Heart left ventricle (tissue), 16 donors: Measurements from ENCODE around the gene FSTL5. TPM values are rescaled to one million over a fixed set of nuclear protein-coding genes. Genes with fewer than 3 reads are reported as not detected.

Source experiments
- ATAC-seq, 4 donors: fragments of 200-7000 bp; cut with Tn5 transposase; one replicate each; pipeline ENCODE4 v1.9.1; 2020 to 2022; ENCODE audit warnings: moderate library complexity in 4 of 4, mild to moderate bottlenecking in 3 of 4, moderate number of reproducible peaks in 1 of 4
- DNase-seq, 5 donors: peaks; one replicate each; pipeline ENCODE4 v3.0.0-alpha.2; 2020
- H3K27ac ChIP-seq, 12 donors: fragments of 200-600 bp; sonication (generic) in 4 of 12; one replicate each; pipeline versions ENCODE4 v1.5.0 to v1.8.0; 2016 to 2022; ENCODE audit warnings: mild to moderate bottlenecking in 2 of 12
- H3K27me3 ChIP-seq, 9 donors: fragments of 200-600 bp; sonication (generic) in 2 of 9; one replicate each; pipeline versions ENCODE4 v1.5.1 to v1.8.0; 2016 to 2022; ENCODE audit warnings: mild to moderate bottlenecking in 3 of 9
- H3K36me3 ChIP-seq, 9 donors: fragments of 200-600 bp; sonication (generic) in 2 of 9; one replicate each; pipeline versions ENCODE4 v1.5.0 to v1.8.0; 2018 to 2022; ENCODE audit warnings: mild to moderate bottlenecking in 2 of 9
- H3K4me1 ChIP-seq, 12 donors: fragments of 200-600 bp; sonication (generic) in 4 of 12; one replicate each; pipeline versions ENCODE4 v1.5.0 to v1.8.0; 2016 to 2022; ENCODE audit warnings: mild to moderate bottlenecking in 3 of 12
- H3K4me3 ChIP-seq, 12 donors: fragments of 200-600 bp; sonication (generic) in 4 of 12; one replicate each; pipeline versions ENCODE4 v1.5.0 to v1.8.0; 2017 to 2022; ENCODE audit warnings: mild to moderate bottlenecking in 9 of 12, moderate library complexity in 4 of 12
- H3K9me3 ChIP-seq, 12 donors: fragments of 200-600 bp; sonication (generic) in 4 of 12; one replicate each; pipeline versions ENCODE4 v1.5.0 to v1.8.0; 2016 to 2022; ENCODE audit warnings: mild to moderate bottlenecking in 1 of 12
- POLR2A ChIP-seq, 2 donors: fragments of 450-650 bp; IDR thresholded peaks; one replicate each; pipeline ENCODE4 v1.6.1; 2017; ENCODE audit warnings: antibody characterized with exemption in 2 of 2, mild to moderate bottlenecking in 2 of 2, moderate library complexity in 2 of 2
- WGBS, 4 donors: extraction: QIAGEN DNeasy Blood & Tissue Kit in 2 of 4; methylation state at CpG; one replicate each; pipeline versions ENCODE4 v1.1.5 to v1.1.7; 2013 to 2018; 5-methylcytosine and 5-hydroxymethylcytosine counted together
- intact Hi-C, 10 donors: fragments of 100-400 bp; cut with DNase I; formaldehyde crosslinking; loops; one replicate each; pipeline versions ENCODE4 v1.11.1 to v1.14.2; 2022
- polyA plus RNA-seq, 2 donors: library from polyadenylated mRNA; stranded (reverse); fragments of 200-250 nt; gene quantifications; one replicate each; pipeline ENCODE4 v1.2.3, GENCODE V29; 2013
- total RNA-seq, 9 donors: library from RNA; depleted of rRNA in 2 of 9; stranded (reverse); fragments of >200 nt in 2 of 9; fragmentation: NEBNext Ultra II Directional in 3 of 9; extraction: Animal tissue kit (Norgen Biotek cat#: 25700) in 3 of 9; gene quantifications; one replicate each; pipeline versions ENCODE4 v1.1.0 to v1.2.4, GENCODE V29; 2016 to 2023
- TF ChIP-seq, protein P1 (sequence below), 12 donors: fragments of 200-600 bp; sonication (generic) in 4 of 12; IDR thresholded peaks; one replicate each; pipeline versions ENCODE4 v1.5.0 to v1.8.0; 2018 to 2022; ENCODE audit warnings: antibody characterized with exemption in 12 of 12, mild to moderate bottlenecking in 5 of 12
- donor health status: ischemic (EF 13 %, LVEDD 7.1; RV severe dilation, severe dysfunction).
- donor health status: healthy with polysubstance abuse.
- donor health status: DM: no; HTN: yes; CAD: no.
- donor health status: DM: no; HTN: no; CAD: no.
- donor health status: ischemic (EF 25% LVEDD 6.9; RV normal size, moderate dysfunction).
- donor health status: ischemic (EF 25% LVEDD 5.7; RV mildly dilated, moderate dysfunction).
- donor health status: healthy.
- donor health status: DM: yes; HTN: yes; CAD: no.
- donor health status: ischemic (EF 35%, LVEDD 5.7; RV mildly dilated, moderate dysfunction).
- donor health status: nonischemic (EF 11% LVEDD 7.7; RV severe dilation, severe dysfunction).
- donor health status: DM: yes; HTN: yes; CAD: no.
- donor health status: PGD.
- donor health status: ischemic (EF 29% LVEDD 5.4; RV normal size, mild dysfunction).
- donor health status: nonischemic (EF 23%, LVEDD 6.1; RV moderate dilation, normal function).

FSTL5 gene
- total and polyA plus RNA-seq, 11 donors: not detected

DNA sequence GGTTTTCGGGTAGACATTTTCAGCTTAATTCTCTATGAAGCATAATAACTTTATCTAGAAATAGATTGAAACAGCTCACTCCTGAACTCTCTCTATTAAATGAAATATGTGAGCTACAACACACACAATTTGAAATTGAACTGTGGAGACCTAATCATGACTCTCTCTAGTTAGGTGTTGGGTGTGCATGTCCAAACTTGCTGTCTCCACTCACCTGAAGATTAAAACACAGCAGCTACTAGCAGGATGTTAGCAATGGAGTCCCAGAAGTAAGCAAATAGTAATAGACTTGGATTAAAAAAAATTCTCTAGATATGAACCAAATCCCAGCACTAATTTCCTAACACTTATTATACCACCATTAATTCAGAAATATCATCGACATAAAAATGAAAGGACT lies 173.1 kb downstream of the FSTL5 start:
- intact Hi-C loops: no loop called here
- TF ChIP-seq, protein P1, sequence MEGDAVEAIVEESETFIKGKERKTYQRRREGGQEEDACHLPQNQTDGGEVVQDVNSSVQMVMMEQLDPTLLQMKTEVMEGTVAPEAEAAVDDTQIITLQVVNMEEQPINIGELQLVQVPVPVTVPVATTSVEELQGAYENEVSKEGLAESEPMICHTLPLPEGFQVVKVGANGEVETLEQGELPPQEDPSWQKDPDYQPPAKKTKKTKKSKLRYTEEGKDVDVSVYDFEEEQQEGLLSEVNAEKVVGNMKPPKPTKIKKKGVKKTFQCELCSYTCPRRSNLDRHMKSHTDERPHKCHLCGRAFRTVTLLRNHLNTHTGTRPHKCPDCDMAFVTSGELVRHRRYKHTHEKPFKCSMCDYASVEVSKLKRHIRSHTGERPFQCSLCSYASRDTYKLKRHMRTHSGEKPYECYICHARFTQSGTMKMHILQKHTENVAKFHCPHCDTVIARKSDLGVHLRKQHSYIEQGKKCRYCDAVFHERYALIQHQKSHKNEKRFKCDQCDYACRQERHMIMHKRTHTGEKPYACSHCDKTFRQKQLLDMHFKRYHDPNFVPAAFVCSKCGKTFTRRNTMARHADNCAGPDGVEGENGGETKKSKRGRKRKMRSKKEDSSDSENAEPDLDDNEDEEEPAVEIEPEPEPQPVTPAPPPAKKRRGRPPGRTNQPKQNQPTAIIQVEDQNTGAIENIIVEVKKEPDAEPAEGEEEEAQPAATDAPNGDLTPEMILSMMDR (IDR thresholded peaks at IDR 0.05): no peak
- TF ChIP-seq POLR2A (IDR thresholded peaks at IDR 0.05): no peak
- DNase-seq (no peak), ATAC-seq (no peak)
- H3K9me3 ChIP-seq: peaks cover 0 to 7% (median 0%) of the 10 kb centered on the region in 12 donors
- H3K36me3 ChIP-seq: no peaks in the 10 kb centered on the region
- WGBS, 4 donors: 91 to 94% (median 92%) methylated on average over 2 of the region's 2 CpGs
- H3K27ac ChIP-seq: no peak overlapping the region
- H3K27me3 ChIP-seq: no peaks in the 10 kb centered on the region
- H3K4me1 ChIP-seq: no peaks in the 10 kb centered on the region
- no peak overlapping the region for H3K4me3 ChIP-seq

DNA sequence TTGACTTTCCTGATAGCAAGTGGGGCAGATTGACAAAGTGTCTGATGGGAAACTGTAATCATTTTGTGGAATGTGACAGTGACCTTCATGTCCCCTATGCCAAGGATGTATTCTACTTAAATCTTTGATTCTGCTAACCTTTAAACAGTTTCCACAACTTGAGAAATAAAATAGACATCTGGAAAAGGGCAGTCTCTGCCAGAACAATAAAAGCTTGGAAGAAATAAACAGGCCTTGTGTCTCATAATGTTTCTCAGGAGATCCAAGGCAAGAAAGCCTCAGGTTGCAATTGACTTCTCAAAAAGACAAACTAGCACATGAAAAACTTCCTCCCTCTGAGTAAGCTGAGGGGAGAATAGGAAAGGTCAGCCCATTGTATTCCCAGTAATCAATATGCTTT lies 174.9 kb downstream of the FSTL5 start:
- no peak for TF ChIP-seq POLR2A (IDR thresholded peaks at IDR 0.05)
- TF ChIP-seq, protein P1 (IDR thresholded peaks at IDR 0.05): no peak
- no peak overlapping the region for H3K27ac ChIP-seq
- ATAC-seq (no peak), DNase-seq (no peak)
- peaks cover 0 to under 1% (median 0%) of the 10 kb centered on the region in 12 donors for H3K9me3 ChIP-seq
- intact Hi-C loops: no loop called here
- no peaks in the 10 kb centered on the region for H3K36me3 ChIP-seq
- no peak overlapping the region for H3K4me3 ChIP-seq
- H3K27me3 ChIP-seq: no peaks in the 10 kb centered on the region
- H3K4me1 ChIP-seq: no peaks in the 10 kb centered on the region

DNA sequence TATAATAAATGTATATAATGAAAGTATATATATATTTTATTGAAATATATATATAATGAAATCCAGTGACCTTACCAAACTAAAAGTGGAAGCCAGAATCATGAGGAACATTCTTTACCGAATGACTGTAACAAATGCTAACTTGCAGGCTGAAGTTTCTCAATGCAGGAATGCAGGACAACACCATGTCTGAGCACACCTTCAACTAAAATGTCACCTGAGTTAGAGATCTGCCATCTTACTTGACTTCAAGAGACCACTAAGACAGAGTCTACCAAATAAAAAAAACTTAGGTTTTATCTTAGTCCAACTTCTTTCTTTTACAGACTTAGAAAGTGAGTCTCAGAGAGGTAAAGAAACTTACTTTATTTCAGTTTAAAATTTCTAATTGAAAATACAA lies 176.2 kb downstream of the FSTL5 start:
- H3K27me3 ChIP-seq: no peaks in the 10 kb centered on the region
- H3K36me3 ChIP-seq: no peaks in the 10 kb centered on the region
- DNase-seq: no peak
- H3K9me3 ChIP-seq: no peaks in the 10 kb centered on the region
- H3K4me3 ChIP-seq: no peak overlapping the region
- WGBS, 4 donors: 69 to 82% (median 76%) methylated on average over 1 of the region's 1 CpG
- H3K27ac ChIP-seq: no peak overlapping the region
- no peak for ATAC-seq
- H3K4me1 ChIP-seq: no peaks in the 10 kb centered on the region
- intact Hi-C loops: no loop called here
- TF ChIP-seq, protein P1 (IDR thresholded peaks at IDR 0.05): no peak
- TF ChIP-seq POLR2A (IDR thresholded peaks at IDR 0.05): no peak

DNA sequence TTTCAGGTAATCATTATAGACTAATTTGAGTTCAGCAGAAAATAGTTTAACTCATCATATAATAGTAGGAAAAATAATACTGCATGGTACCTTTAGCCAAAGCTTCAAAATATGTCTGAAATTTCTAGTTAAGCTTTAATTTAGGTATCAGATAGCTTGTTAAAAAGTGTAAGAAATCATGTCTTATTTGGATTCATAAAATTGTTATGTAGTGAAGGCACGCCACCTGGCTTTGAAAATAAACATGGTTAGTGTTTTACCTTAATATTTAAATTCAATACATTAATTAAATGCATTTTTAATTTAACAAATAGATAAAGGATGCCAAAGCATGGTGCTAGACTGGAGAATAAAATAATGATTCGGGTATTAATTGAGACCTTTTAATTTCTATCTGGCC lies 211.4 kb downstream of the FSTL5 start:
- H3K9me3 ChIP-seq: no peaks in the 10 kb centered on the region
- H3K27ac ChIP-seq: no peak overlapping the region
- H3K36me3 ChIP-seq: no peaks in the 10 kb centered on the region
- no peak overlapping the region for H3K4me3 ChIP-seq
- 57 to 74% (median 62%) methylated on average over 2 of the region's 2 CpGs for WGBS, 4 donors
- TF ChIP-seq POLR2A (IDR thresholded peaks at IDR 0.05): no peak
- TF ChIP-seq, protein P1 (IDR thresholded peaks at IDR 0.05): no peak
- ATAC-seq (no peak), DNase-seq (no peak)
- intact Hi-C loops: no loop called here
- no peaks in the 10 kb centered on the region for H3K27me3 ChIP-seq
- H3K4me1 ChIP-seq: no peaks in the 10 kb centered on the region
